SK-N-SH (cell line): ENCODE measurements around the gene VAMP8. TPM values are rescaled to one million over a fixed set of nuclear protein-coding genes. Genes with fewer than 3 reads are reported as not detected.

Experiments used
- CTCF ChIA-PET: fragments of 300-600, 350-600 bp; formaldehyde crosslinking; extraction: SDS; loops from one replicate; lab custom pipeline; 2021; lab: Yijun Ruan, JAX
- POLR2A ChIA-PET: fragments of 350-600 bp; sonication (Branson Sonifier 250); formaldehyde crosslinking; extraction: SDS; loops from one replicate; lab custom pipeline; 2020; ENCODE audit warnings: antibody characterized with exemption, inconsistent platforms; lab: Yijun Ruan, JAX
- DNase-seq: peaks from one replicate; pipeline ENCODE4 v3.0.0; 2012
- H2AFZ ChIP-seq: fragments of 200-600 bp; sonication (generic); 2 replicates; pipeline ENCODE4 v1.8.1; 2016; ENCODE audit warnings: antibody characterized with exemption, mild to moderate bottlenecking, low read depth
- H3F3A ChIP-seq: fragments of 200-600 bp; sonication (generic); replicated peaks from 2 replicates; pipeline ENCODE3; 2016; ENCODE audit warnings: antibody characterized with exemption, mild to moderate bottlenecking; ENCODE audit not compliant: insufficient read depth
- H3K27ac ChIP-seq, 2 experiments: fragments of 200-500 bp in 1 of 2; fragments of 200-600 bp in 1 of 2; sonication (Bioruptor generic) in 1 of 2; sonication (generic), shearing (Covaris generic) in 1 of 2; 2 replicates each; pipeline versions ENCODE4 v1.5.1 to v1.6.1; 2014 to 2016; ENCODE audit warnings: low read depth in 2 of 2, inconsistent platforms in 1 of 2, low read length in 1 of 2, mild to moderate bottlenecking in 1 of 2, mixed read lengths in 1 of 2
- H3K27me3 ChIP-seq: fragments of 200-600 bp; sonication (generic), shearing (Covaris generic); 2 replicates; pipeline ENCODE4 v1.6.1; 2016; ENCODE audit warnings: mixed run types; ENCODE audit not compliant: insufficient read depth
- H3K36me3 ChIP-seq, 2 experiments: fragments of 200-500 bp in 1 of 2; fragments of 200-600 bp in 1 of 2; sonication (Bioruptor generic) in 1 of 2; sonication (generic) in 1 of 2; replicated peaks in 1 of 2; 2 replicates each; pipeline versions ENCODE3 to v1.5.1; 2014 to 2016; ENCODE audit warnings: low read length in 1 of 2, mild to moderate bottlenecking in 1 of 2; ENCODE audit not compliant: insufficient read depth in 2 of 2, control insufficient read depth in 1 of 2
- H3K4me1 ChIP-seq, 2 experiments: fragments of 200-500 bp in 1 of 2; fragments of 200-600 bp in 1 of 2; sonication (Bioruptor generic) in 1 of 2; sonication (generic), shearing (Covaris generic) in 1 of 2; 2 replicates each; pipeline versions ENCODE4 v1.5.1 to v1.6.1; 2014 to 2016; ENCODE audit warnings: low read depth in 1 of 2, low read length in 1 of 2, mixed run types in 1 of 2; ENCODE audit not compliant: insufficient read depth in 2 of 2, control insufficient read depth in 1 of 2
- H3K4me2 ChIP-seq: fragments of 200-600 bp; sonication (generic), shearing (Covaris generic); 2 replicates; pipeline ENCODE4 v1.6.1; 2017; ENCODE audit warnings: mixed run types
- H3K4me3 ChIP-seq, 2 experiments: fragments of 200-500 bp in 1 of 2; fragments of 200-600 bp in 1 of 2; sonication (Bioruptor generic) in 1 of 2; sonication (generic), shearing (Covaris generic) in 1 of 2; 2 replicates each; pipeline versions ENCODE4 v1.5.1 to v1.8.1; 2014 to 2016; ENCODE audit warnings: low read depth in 2 of 2, inconsistent platforms in 1 of 2, low read length in 1 of 2, mild to moderate bottlenecking in 1 of 2, mixed read lengths in 1 of 2, moderate library complexity in 1 of 2
- H3K79me2 ChIP-seq: fragments of 200-600 bp; sonication (generic); 2 replicates; pipeline ENCODE4 v1.8.1; 2017; ENCODE audit warnings: mild to moderate bottlenecking; ENCODE audit not compliant: insufficient read depth
- H3K9ac ChIP-seq: fragments of 200-600 bp; sonication (generic); 2 replicates; pipeline ENCODE4 v1.6.1; 2017; ENCODE audit warnings: mixed run types
- H3K9me2 ChIP-seq: fragments of 200-600 bp; sonication (generic); 2 replicates; pipeline ENCODE4 v1.6.1; 2017; ENCODE audit warnings: mixed run types
- H3K9me3 ChIP-seq: fragments of 200-600 bp; sonication (generic); 2 replicates; pipeline ENCODE4 v1.6.1; 2017; ENCODE audit warnings: mixed run types, mild to moderate bottlenecking, moderate library complexity
- H4K20me1 ChIP-seq: fragments of 200-600 bp; sonication (generic); 2 replicates; pipeline ENCODE4 v1.6.1; 2017; ENCODE audit warnings: mild to moderate bottlenecking, mixed run types; ENCODE audit not compliant: insufficient read depth
- EP300 ChIP-seq, 2 experiments: IDR thresholded peaks; 2 replicates each; pipeline versions ENCODE4 v1.4.0 to v1.6.1; 2012; ENCODE audit warnings: borderline replicate concordance in 1 of 2, low read depth in 1 of 2, low read length in 1 of 2
- GABPA ChIP-seq: IDR thresholded peaks from 2 replicates; pipeline ENCODE4 v1.4.0; 2012; ENCODE audit warnings: low read depth, mild to moderate bottlenecking
- MAX ChIP-seq: IDR thresholded peaks from 2 replicates; pipeline ENCODE4 v1.4.0; 2012; ENCODE audit warnings: low read depth
- MXI1 ChIP-seq: IDR thresholded peaks from 2 replicates; pipeline ENCODE4 v1.6.1; 2012; ENCODE audit warnings: mild to moderate bottlenecking, low read depth, low read length, improper control_type of control experiment
- NFIC ChIP-seq: IDR thresholded peaks from 2 replicates; pipeline ENCODE4 v1.4.0; 2012; ENCODE audit warnings: borderline replicate concordance
- POLR2AphosphoS5 ChIP-seq: IDR thresholded peaks from 2 replicates; pipeline ENCODE4 v1.6.1; 2012; ENCODE audit warnings: low read depth, low read length
- RCOR1 ChIP-seq: fragments of 150-350 bp; IDR thresholded peaks from 2 replicates; pipeline ENCODE4 v1.6.1; 2017; ENCODE audit warnings: antibody characterized with exemption, low read length
- RXRA ChIP-seq: IDR thresholded peaks from 2 replicates; pipeline ENCODE4 v1.4.0; 2012; ENCODE audit warnings: low read depth, mild to moderate bottlenecking, borderline replicate concordance
- TAF1 ChIP-seq: IDR thresholded peaks from 2 replicates; pipeline ENCODE4 v1.6.1; 2012; ENCODE audit warnings: low read depth, mild to moderate bottlenecking, low read length, moderate library complexity, borderline replicate concordance
- TCF12 ChIP-seq: IDR thresholded peaks from 2 replicates; pipeline ENCODE4 v1.4.0; 2012
- WGBS: methylation state at CpG from one replicate; pipeline ENCODE4 v1.1.6; 2017; ENCODE audit warnings: low lambda C conversion rate; 5-methylcytosine and 5-hydroxymethylcytosine counted together
- polyA plus RNA-seq, 3 experiments: library from polyadenylated mRNA; depleted of rRNA; stranded (reverse); fragments of >200 nt; gene quantifications; 2 replicates each; pipeline ENCODE4 v1.2.3, GENCODE V29; 2012
- TF ChIP-seq, protein P1 (sequence below): fragments of 200-600 bp; sonication (generic); IDR thresholded peaks from 2 replicates; pipeline ENCODE4 v1.6.1; 2017; ENCODE audit warnings: antibody characterized with exemption, mild to moderate bottlenecking, moderate library complexity

The VAMP8 gene
- polyA plus RNA-seq, 1 of the 3 experiments (the other 2 are of a cell fraction): 0.72 TPM

DNA sequence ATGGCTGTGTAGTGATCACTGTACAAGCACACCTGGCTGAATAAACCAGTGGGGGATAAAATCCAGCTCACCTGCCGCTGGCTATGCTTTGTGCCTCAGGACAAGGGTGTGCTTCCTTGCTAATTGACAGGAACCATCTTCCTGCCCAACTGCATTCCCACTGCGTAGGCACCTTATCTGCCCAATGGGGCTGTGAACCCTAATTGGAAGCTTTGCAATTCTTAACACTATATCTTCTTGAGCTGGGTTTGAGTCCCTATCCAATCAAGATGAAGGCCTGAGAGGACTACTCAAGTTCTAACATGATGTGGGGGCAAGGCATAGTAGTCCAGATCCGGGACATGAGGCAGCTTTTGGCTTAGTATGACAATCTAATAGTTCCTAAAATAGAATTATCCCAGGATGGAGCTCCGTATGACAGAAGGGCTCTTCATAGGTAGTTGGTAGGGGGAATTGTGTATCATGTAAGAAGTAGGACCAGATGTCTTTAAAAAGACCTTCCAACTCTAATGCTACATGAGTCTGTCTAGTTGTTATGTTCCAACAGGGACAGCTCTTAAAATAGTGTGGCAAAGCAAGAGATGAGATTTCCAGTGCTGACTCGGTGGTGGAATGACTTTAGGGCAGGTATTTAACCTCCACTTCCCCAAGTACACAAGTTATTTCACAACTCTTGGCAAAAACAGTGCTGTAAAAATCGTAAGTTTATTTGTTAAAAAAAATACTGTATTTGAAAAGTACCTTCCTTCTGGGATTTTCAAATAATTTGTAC is 27.4 kb downstream of the VAMP8 start:
- Histone ChIP-seq H3K36me3 (peaks cover 15 to 35% of the 10 kb centered on the region in 2 experiments), H3K9me2 (no peaks in the 10 kb centered on the region), H3K4me2 (peak overlapping the region; percentile 57; the same call in 1 of the 2 replicates), H3K9me3 (no peaks in the 10 kb centered on the region), H2AFZ (no peak overlapping the region), H3K9ac (no peak overlapping the region), H4K20me1 (no peaks in the 10 kb centered on the region), H3K79me2 (peaks cover 31% of the 10 kb centered on the region), H3K27ac (no peak overlapping the region; a peak in 1 of 4 replicates), H3K27me3 (no peaks in the 10 kb centered on the region), H3K4me3 (no peak overlapping the region), H3K4me1 (peaks cover 6 to 22% of the 10 kb centered on the region in 2 experiments; a peak in 2 of 4 replicates), H3F3A (peaks cover 26% of the 10 kb centered on the region)
- DNase-seq: no peak
- POLR2A ChIA-PET: interaction anchor here (0.6 to 1.9 kb wide), 4 partner anchors 9 to 413 kb away, joined by 3 to 7 read pairs (median 3); partner anchors contain the start of gene RNF181
- 70% methylated on average over 6 of the region's 6 CpGs for WGBS
- TF ChIP-seq, protein P1, sequence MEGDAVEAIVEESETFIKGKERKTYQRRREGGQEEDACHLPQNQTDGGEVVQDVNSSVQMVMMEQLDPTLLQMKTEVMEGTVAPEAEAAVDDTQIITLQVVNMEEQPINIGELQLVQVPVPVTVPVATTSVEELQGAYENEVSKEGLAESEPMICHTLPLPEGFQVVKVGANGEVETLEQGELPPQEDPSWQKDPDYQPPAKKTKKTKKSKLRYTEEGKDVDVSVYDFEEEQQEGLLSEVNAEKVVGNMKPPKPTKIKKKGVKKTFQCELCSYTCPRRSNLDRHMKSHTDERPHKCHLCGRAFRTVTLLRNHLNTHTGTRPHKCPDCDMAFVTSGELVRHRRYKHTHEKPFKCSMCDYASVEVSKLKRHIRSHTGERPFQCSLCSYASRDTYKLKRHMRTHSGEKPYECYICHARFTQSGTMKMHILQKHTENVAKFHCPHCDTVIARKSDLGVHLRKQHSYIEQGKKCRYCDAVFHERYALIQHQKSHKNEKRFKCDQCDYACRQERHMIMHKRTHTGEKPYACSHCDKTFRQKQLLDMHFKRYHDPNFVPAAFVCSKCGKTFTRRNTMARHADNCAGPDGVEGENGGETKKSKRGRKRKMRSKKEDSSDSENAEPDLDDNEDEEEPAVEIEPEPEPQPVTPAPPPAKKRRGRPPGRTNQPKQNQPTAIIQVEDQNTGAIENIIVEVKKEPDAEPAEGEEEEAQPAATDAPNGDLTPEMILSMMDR: no peak
- TF ChIP-seq GABPA: no peak
- TF ChIP-seq EP300 (IDR thresholded peaks at IDR 0.05; ENCODE audit: borderline replicate concordance in 1 of 2, low read depth in 1 of 2, low read length in 1 of 2): no peak
- no peak for TF ChIP-seq MAX
- TF ChIP-seq RCOR1: no peak
- TF ChIP-seq RXRA: no peak
- TF ChIP-seq POLR2AphosphoS5: no peak
- no peak for TF ChIP-seq NFIC
- TF ChIP-seq TCF12: no peak
- TF ChIP-seq TAF1: no peak
- CTCF ChIA-PET: interaction anchor here (0.5 to 3.0 kb wide), 4 partner anchors 32 to 184 kb away, joined by 3 to 12 read pairs (median 4); no protein-coding TSS in a partner anchor

- peaks cover 21 to 33% of the 10 kb centered on the region in 2 experiments for H3K36me3 ChIP-seq
- H3K4me1 ChIP-seq: peaks cover 6 to 26% of the 10 kb centered on the region in 2 experiments; a peak in 2 of 4 replicates
- ChIA-PET CTCF (interaction anchor here (1.1 to 3.0 kb wide), 4 partner anchors 54 to 185 kb away, joined by 3 to 12 read pairs (median 4); no protein-coding TSS in a partner anchor), POLR2A (interaction anchor here (0.7 to 1.9 kb wide), 4 partner anchors 10 to 150 kb away, joined by 3 to 7 read pairs (median 3); partner anchors contain the start of gene RNF181)
- 0 out of 2 replicates have a peak overlapping the region, but pooled peaks have one; percentile 15 for H3K4me2 ChIP-seq
- no peaks in the 10 kb centered on the region for H3K9me3 ChIP-seq
- H3K9me2 ChIP-seq: no peaks in the 10 kb centered on the region
- 64% methylated on average over 4 of the region's 4 CpGs for WGBS
- H3K27ac ChIP-seq: peak overlapping the region; percentile 40 to 47
- peaks cover 39% of the 10 kb centered on the region for H3K79me2 ChIP-seq
- H3K9ac ChIP-seq: no peak overlapping the region
- H4K20me1 ChIP-seq: no peaks in the 10 kb centered on the region
- TF ChIP-seq NFIC (peak; percentile 54; the same call in 1 of the 2 replicates), MXI1 (no peak)
- H3K27me3 ChIP-seq: no peaks in the 10 kb centered on the region
- H3K4me3 ChIP-seq: no peak overlapping the region
- peaks cover 26% of the 10 kb centered on the region for H3F3A ChIP-seq
- no peak overlapping the region for H2AFZ ChIP-seq
- no peak for DNase-seq
Measured at GRCh38 chr2:85605406-85606115, 28.2 kb downstream of the VAMP8 start.
